ENCODE results near the gene DNHD1.

GRCh38 chr11:6546735-6547134 is 49.7 kb downstream of the DNHD1 start:
- TF ChIP-seq CTCF (IDR thresholded peaks at IDR 0.05) (no peak), EZH2phosphoT487 (IDR thresholded peaks at IDR 0.05) (no peak), EZH2 (IDR thresholded peaks at IDR 0.05) (no peak)

Measured in neural progenitor cell (in vitro differentiated cells).